OCI-LY7 (cell line): ENCODE results near the gene ENTR1.

ENCODE experiments used
- CTCF ChIP-seq: fragments of 200-600 bp; sonication (generic); conservative IDR thresholded peaks from 2 replicates; pipeline ENCODE4 v1.5.1; 2014; ENCODE audit warnings: mild to moderate bottlenecking, antibody characterized with exemption, low read length, moderate library complexity, mixed read lengths
- EZH2phosphoT487 ChIP-seq: fragments of 200-600 bp; sonication (generic); IDR thresholded peaks from 2 replicates; pipeline ENCODE4 v1.6.1; 2018; ENCODE audit warnings: low read depth, borderline replicate concordance, mild to moderate bottlenecking, mixed run types, antibody characterized with exemption, low read length, moderate library complexity, mixed read lengths

- TF ChIP-seq CTCF (no peak), EZH2phosphoT487 (no peak)
Measured at GRCh38 chr9:136381966-136382513, 28.4 kb downstream of the ENTR1 start.
